ENCODE results near the gene DOLPP1. TPM values are rescaled to one million over a fixed set of nuclear protein-coding genes. Genes with fewer than 3 reads are reported as not detected.
A peak's percentile ranks its signal among the peaks of the same experiment; 100 is the strongest.

The DOLPP1 gene
- total and polyA plus RNA-seq, 2 of the 13 experiments (the other 11 are each of a cell fraction or from before 2014, with no cell fraction given): 21.0 to 34.1 TPM

- TF ChIP-seq, protein P1, sequence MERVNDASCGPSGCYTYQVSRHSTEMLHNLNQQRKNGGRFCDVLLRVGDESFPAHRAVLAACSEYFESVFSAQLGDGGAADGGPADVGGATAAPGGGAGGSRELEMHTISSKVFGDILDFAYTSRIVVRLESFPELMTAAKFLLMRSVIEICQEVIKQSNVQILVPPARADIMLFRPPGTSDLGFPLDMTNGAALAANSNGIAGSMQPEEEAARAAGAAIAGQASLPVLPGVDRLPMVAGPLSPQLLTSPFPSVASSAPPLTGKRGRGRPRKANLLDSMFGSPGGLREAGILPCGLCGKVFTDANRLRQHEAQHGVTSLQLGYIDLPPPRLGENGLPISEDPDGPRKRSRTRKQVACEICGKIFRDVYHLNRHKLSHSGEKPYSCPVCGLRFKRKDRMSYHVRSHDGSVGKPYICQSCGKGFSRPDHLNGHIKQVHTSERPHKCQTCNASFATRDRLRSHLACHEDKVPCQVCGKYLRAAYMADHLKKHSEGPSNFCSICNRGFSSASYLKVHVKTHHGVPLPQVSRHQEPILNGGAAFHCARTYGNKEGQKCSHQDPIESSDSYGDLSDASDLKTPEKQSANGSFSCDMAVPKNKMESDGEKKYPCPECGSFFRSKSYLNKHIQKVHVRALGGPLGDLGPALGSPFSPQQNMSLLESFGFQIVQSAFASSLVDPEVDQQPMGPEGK (CRISPR knock-in tag; IDR thresholded peaks at IDR 0.05): peak; percentile 66
- TF ChIP-seq SALL1 (CRISPR knock-in tag; IDR thresholded peaks at IDR 0.05): peak; percentile 79
- TF ChIP-seq LCORL (IDR thresholded peaks at IDR 0.05): no peak
- peak; percentile 95 for TF ChIP-seq LCORL (CRISPR knock-in tag; IDR thresholded peaks at IDR 0.05)
- TF ChIP-seq, protein P2, sequence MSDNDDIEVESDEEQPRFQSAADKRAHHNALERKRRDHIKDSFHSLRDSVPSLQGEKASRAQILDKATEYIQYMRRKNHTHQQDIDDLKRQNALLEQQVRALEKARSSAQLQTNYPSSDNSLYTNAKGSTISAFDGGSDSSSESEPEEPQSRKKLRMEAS (IDR thresholded peaks at IDR 0.05): peak; percentile 72
- peak; percentile 28; the same call in 1 of the 3 replicates for TF ChIP-seq MXI1 (IDR thresholded peaks at IDR 0.05; ENCODE audit: borderline replicate concordance, low read depth, low read length)
- no peak for TF ChIP-seq TBP (CRISPR knock-in tag; IDR thresholded peaks at IDR 0.05)
- TF ChIP-seq ZNF629 (CRISPR knock-in tag; conservative IDR thresholded peaks at IDR 0.05): peak; percentile 65
- TF ChIP-seq PHF8 (CRISPR knock-in tag; IDR thresholded peaks at IDR 0.05): 0 out of 2 replicates have a peak, but pooled peaks have one; percentile 37
- TF ChIP-seq ZNF274 (CRISPR knock-in tag; IDR thresholded peaks at IDR 0.05): peak; percentile 61; the same call in 1 of the 2 replicates
- TF ChIP-seq, protein P3, sequence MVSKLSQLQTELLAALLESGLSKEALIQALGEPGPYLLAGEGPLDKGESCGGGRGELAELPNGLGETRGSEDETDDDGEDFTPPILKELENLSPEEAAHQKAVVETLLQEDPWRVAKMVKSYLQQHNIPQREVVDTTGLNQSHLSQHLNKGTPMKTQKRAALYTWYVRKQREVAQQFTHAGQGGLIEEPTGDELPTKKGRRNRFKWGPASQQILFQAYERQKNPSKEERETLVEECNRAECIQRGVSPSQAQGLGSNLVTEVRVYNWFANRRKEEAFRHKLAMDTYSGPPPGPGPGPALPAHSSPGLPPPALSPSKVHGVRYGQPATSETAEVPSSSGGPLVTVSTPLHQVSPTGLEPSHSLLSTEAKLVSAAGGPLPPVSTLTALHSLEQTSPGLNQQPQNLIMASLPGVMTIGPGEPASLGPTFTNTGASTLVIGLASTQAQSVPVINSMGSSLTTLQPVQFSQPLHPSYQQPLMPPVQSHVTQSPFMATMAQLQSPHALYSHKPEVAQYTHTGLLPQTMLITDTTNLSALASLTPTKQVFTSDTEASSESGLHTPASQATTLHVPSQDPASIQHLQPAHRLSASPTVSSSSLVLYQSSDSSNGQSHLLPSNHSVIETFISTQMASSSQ (IDR thresholded peaks at IDR 0.05; ENCODE audit: low read depth): no peak
- TF ChIP-seq, protein P3 (CRISPR knock-in tag; IDR thresholded peaks at IDR 0.05; ENCODE audit: borderline replicate concordance): peak; percentile 55; the same call in 1 of the 2 replicates
Observed at GRCh38 chr9:129064499-129064908, 16.4 kb upstream of the DOLPP1 start (continued).

All from HepG2 (cell line).